Measurements from ENCODE around the gene MPP7.
"Not testable (repeated sequence)": the region's sequence is repeated elsewhere in the genome, so short reads cannot be mapped to it uniquely, and the experiment has no call there.

Gene MPP7

DNA sequence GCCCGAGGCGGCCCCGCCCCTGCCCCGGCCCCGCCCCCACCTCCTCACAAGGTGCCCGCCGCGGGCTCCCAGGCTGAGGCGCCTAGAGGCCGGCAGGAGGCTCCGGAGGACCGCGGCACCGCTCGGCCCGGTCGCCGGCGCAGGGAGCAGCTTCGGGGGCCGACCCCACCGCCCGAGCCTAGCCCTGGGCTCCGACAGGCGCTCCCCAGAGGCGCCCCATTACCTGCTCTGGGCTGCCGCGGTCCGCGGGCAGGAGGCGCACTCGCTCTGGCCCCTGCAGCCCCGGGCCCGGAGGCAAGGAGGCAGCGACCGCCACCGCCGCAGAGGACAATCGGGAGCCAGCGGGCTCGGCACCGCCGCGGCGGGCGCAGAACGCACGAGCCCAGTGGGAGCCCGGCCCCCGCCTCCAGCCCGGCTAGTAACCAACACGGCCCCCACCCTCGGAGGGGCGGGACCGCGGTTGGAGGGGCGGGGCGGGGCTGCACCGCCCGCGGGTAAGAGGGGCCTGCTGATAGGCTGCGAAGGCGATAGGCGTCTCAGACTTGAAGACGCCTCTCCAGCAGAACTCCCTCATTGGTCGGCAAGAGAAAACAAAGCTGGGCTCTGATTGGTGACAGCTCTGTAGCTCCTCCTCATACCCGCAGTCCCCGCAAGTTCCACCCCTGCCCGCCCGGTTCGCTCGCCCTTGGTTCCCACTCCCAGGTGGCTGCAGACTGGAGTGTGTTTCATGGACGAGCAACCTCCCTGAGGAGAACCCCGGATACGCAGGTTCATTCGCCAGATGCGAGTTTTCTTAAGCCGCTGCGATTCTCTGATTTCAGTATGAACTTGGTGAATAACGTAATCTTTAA is at the start of gene MPP7:
TSS of gene MPP7 (minus strand) at position 427 of the 851 bp plus-strand sequence. CDS start 64,460 bp downstream, outside the sequence.
- DNase-seq = peak; percentile 80

DNA sequence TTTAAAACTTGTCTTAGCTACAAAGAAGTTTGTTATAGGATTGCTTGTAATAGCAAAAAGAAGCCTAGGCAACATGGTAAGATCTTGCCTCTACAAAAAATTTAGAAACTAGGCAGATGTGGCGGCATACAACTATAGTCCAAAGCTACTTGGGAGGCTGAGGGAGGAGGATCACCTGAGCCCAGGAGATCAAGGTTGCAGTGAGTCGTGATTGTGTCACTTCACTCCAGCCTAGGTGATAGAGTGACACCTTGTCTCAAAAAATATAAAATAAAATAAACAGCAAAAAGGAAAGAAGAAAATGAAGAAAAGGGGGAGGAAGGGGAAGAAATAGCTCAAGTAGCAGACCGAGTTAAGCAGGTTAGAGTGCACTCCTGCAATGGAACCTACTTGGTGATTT is 47.0 kb upstream of the MPP7 start:
- no peak for DNase-seq

- DNase-seq = no peak
Observed at GRCh38 chr10:28343987-28344895, 41.4 kb upstream of the MPP7 start.

GRCh38 chr10:28343252-28343651 is 40.4 kb upstream of the MPP7 start:
- DNase-seq = no peak

GRCh38 chr10:28341679-28342078 is 38.8 kb upstream of the MPP7 start:
- not testable (repeated sequence) for DNase-seq

GRCh38 chr10:28332726-28333125 is 29.9 kb upstream of the MPP7 start:
- DNase-seq = no peak

- no peak for DNase-seq
Observed at GRCh38 chr10:28331841-28332240, 29.0 kb upstream of the MPP7 start.

GRCh38 chr10:28331066-28331465 is 28.2 kb upstream of the MPP7 start:
- DNase-seq = no peak

DNA sequence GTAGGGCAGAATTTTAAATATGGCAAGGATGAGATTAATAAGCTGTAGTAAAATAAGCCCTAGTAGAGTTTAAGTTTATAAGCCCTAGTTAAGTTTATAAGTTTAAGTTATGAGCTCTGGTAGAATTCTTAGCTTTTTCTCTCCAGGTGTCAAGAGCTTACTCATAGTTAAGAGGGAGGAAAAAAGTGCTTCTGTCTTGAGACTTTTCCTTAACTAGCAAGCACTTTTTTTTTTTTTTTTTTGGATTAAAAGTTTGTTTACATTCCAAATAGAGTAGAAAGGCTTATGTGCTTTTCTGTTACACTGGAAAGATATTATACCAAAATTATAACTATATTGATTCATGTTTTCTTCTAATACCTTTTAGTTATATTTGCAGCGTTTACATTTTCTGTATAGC is 25.5 kb upstream of the MPP7 start:
- no peak for DNase-seq

DNA sequence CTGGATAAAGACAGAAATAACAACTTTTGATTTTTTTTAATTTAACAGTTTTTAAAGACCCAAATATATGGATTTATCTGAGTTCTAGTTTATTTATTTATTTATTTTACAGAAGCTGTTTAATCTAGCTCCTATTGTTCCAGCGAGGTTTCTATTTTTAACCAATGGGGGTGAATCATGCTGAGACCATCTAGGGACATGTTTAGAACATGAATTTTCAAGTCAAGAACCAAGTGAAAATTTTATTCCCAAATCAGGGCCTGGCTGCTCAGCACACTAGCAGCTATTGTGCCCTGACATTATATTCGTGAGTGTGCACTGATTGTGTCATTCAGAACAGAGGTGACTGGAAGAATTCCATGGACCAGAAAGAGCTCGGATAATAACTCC is 24.6 kb upstream of the MPP7 start:
- DNase-seq = no peak

- no peak for DNase-seq
Observed at GRCh38 chr10:28326516-28327490, 23.9 kb upstream of the MPP7 start.

GRCh38 chr10:28320799-28321198 is 17.9 kb upstream of the MPP7 start:
- no peak for DNase-seq

GRCh38 chr10:28320090-28320489 is 17.2 kb upstream of the MPP7 start:
- no peak for DNase-seq

DNA sequence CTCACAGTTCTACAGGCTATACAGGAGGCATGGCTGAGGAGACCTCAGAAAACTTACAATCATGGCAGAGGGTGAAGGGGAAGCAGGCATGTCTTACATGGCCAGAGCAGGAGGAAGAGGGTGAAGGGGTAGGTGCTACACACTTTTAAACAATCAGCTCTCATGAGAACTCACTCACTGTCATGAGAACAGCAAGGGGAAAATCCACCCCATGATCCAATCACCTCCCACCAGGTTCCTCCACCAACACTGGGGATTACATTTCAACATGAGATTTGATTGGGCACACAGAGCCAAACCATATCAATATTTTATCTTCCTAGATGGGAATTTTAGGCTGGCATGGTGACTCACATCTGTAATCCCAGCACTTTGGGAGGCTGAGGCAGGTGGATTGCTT is 16.2 kb upstream of the MPP7 start:
- not testable (repeated sequence) for DNase-seq

DNA sequence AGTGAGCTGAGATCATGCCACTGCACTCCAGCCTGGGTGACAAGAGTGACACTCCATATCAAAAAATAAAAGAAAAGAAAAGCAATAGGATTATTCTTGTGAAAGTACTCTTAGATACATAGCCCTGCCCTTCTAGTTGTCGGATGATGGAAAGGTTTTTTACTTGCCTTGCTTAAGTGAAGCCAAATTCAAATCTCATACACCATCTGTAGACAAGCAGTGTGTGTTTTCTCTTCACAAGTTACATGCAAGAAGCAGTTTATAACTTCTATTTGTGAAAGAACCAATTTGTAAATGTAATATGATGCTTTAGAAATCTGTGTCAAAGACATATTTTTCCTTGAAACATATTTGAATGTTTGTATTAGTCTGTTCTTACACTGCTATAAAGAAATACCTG is 15.8 kb upstream of the MPP7 start:
- DNase-seq = no peak

- no peak for DNase-seq
Observed at GRCh38 chr10:28317760-28318159, 14.9 kb upstream of the MPP7 start.

- DNase-seq = no peak
Observed at GRCh38 chr10:28316696-28317095, 13.8 kb upstream of the MPP7 start.

DNA sequence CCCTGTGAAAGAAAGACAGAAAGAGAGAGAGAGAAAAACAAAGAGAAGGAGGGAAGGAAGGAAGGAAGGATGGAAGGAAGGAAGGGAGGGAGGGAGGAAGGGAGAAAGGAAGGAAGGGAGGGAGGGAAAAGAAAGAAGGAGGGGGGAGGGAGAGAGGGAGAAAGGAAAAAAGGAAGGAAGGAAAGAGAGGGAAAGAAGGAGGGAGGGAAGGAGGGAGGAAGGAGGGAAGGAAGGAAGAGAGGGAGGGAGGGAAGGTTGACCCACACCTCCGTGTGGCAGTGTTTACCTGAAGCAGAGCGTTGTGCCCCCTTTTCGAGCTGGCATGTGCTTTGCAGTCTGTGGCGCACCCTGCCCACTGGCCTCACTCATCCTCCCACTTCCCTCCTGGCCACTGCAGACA is 12.3 kb upstream of the MPP7 start:
- DNase-seq = no peak

- no peak for DNase-seq
Observed at GRCh38 chr10:28314211-28314610, 11.3 kb upstream of the MPP7 start.

- DNase-seq = no peak
Observed at GRCh38 chr10:28312572-28312971, 9.7 kb upstream of the MPP7 start.

- DNase-seq = no peak
Observed at GRCh38 chr10:28311104-28311503, 8.2 kb upstream of the MPP7 start.

DNA sequence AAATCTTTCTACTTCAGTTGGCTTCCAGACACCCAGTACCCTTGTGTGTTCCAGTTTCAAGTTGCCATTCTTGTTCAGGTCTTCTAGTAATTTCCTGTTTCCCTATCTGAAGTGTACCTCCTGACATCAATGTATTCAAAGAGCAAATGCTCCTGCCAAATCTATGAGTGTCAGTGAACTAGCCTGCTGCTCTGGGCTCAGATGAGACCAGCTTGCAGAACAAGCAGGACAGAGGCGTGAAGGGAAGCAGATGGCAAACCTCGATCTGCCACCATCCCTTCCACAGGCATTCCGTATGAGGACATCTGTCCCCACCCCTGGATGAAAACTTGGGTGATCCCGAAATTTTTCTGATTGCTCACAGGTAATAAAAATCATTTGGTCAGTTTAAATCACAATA is 4.4 kb upstream of the MPP7 start:
- no peak for DNase-seq

DNA sequence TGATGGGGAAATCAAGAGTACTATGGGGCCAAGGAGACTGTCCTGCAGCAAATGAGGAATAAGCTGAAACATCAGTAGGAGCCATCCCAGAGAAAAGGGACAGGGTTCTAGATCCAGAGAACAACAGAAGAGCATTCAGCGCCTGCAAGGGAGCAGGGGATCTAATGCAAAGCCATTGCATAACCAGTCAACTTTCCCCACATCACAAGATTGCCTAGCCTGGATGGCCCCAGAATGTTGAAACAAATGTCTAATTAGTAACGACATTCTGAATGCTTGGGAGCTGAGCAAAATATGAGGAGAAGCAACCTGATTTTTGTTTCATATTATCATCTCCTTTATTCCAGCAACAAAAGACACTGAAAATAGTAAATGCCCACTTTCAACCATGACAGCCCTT is 2.7 kb upstream of the MPP7 start:
- DNase-seq = no peak
